HG03280 (cell line): ENCODE results near the gene CTDP1.

Experiments
- ATAC-seq: cut with Tn5 transposase; IDR thresholded peaks from one replicate; pipeline ENCODE4 v1.9.1; 2021; ENCODE audit warnings: mild to moderate bottlenecking, moderate library complexity; ENCODE audit not compliant: unreplicated experiment

Gene CTDP1

DNA sequence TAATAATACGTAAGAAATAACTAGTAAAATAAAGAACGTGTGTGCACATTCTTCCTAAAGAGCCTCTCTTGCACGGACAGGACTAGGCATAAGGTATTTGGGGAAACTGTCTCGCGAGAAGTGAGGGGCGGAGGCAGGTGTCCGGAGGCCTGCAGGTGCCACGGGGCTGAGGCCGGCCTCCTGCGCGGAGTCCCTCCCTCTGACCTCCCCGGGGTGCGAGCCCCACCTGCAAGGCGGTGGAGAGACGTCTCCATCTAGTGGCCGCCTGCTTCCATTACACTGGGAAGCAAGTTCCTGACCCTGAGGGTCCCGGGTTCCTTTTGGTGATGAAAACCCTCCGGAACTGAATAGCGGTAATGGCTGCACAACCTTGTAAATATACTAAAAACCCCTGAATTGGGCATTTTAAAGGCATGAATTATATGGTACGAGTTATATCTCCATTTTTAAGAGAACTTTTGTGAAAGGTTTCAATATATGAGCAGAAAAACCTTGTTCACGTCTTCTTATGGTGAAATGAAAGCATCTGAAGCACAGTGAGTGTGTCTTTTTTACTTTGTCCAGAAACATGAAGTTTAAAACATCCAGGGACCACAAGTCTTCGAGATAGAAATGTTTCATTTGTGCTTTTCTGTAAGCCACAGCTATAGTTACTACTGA, 35.5 kb upstream of the CTDP1 start:
- peak; percentile 91 for ATAC-seq

DNA sequence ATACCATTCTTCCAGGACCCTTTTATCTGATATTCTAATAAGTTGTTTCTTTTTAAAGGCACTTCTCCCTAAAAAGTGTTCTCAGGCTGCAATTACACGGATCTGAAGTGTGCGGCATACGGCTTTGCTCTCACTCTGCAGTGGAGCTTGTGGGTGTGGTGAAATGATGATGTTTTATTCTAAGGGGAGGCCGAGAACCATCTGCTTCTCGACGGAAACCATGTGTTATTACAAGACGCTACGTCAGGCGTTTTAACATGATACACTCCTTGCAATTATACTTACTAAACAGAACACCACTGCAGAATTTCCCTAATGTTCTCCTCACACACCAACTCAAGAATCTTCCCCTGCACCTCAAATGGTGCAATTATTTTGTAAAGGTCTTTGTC, 34.9 kb upstream of the CTDP1 start:
- ATAC-seq: no peak

DNA sequence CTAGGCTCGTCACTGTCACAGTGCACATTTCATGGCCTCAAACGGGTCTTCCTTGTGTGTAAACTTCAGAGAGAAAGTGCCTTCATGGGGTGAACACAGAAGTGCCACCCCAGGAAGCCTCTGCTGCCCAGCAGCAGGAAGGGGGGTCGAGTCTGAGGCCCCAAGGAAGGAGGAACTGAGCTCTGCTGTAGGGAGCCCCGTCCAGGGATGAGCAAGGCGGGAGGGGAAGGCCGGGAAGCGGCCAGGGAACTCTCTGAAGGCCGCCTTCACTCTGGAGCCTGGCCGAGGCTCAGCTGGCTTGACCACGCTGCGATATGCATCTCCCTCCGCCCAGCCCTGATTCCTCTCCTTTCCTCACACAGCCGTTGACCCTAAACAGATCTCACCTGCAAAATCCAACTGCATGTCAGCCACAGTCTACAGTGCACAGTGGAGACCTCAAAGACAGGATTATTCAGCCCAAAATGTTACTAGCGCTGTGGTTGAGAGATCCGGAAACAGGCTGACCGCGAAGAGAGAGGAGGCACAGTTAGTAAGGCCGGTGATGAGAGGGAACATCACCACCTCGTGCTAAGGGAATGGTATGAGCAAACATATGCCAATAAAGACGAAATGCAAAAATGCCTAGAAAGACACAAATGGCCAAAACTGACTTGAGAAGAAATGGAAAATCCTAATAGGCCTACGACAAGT, 34.2 kb upstream of the CTDP1 start:
- ATAC-seq: no peak

DNA sequence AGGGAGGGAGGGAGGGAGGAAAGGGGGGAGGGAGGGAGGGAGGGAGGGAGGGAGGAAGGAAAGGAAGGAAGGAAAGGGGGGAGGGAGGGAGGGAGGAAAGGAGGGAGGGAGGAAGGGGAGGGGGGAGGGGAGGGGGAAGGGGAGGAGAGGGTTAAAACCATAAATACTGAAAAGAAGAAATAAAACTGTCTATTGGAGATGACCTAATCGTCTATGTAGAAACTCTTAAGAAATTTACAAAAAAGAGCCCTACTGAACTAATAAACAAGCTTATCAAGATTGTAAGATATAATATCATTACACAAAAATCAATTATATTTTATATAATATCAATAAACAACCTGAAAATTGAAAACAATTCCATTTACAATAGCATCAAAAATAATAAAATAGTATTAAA, 32.3 kb upstream of the CTDP1 start:
- ATAC-seq: no peak

DNA sequence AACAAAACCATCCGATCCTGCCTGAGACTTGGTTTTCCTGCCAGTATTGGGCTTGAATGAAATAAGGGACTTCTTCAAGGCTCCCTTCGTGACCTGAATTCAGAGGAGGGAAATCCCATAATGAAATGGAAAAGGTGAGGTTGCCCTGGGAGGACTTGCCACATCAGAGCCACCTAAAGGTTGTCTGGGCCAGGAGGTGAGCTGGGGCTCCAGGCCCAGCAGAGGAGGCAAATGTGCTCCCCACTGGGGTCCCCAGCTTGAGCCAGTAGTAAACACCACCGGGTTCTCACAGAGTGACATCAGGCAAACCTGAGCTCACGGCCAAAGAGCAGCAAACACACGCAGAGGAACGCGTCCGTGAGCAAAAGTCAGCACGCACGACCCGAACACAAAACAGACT, 28.6 kb upstream of the CTDP1 start:
- ATAC-seq: no peak

DNA sequence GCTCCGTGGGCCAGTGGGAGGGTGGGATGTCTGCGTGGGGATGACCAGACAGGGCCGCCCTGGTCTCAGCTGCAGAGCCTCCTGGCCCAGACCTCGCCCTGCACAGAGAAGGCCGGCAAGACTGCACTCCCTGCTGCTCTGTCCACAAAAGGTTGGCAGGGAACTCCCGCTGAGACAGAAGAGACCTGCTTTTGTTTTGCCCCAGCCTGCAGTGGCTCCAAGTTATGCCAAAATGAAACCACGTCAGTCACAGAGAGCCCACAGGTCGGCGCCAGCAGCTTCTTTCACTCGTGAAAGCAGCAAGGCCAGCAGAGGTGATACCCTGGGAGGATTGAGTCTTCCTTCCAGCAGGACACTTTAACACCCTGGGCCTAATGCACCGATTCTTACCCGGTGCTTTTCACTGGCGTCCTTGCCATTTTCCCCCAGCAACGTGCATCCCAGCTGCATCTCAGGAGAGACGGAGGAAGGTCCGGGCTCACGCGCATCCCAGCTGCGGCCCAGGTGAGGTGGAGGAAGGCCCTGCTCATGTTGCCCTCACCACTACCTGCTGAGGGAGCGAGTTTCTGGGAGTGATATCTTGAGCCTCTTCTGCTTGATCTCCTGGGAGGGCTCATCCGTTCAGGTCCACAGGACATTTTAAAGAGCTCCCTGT, 22.1 kb upstream of the CTDP1 start:
- no peak for ATAC-seq

DNA sequence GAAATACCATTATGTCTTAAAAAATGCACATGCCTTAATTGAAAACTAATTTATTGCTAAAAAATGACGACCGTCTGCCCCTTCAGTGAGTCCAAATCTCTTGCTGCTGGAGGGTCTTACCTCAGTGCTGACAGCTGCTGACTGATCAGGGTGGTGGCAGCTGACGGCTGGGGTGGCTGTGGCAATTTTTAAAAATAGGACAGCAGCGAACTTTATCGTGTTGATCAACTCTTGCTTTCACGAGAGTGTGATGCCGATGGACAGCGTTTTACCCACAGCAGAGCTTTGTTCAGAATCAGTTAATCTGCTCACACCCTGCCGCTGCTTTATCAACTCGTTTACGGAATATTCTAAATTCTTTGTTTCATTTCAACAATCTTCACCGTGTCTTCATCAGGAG, 21.2 kb upstream of the CTDP1 start:
- no peak for ATAC-seq

DNA sequence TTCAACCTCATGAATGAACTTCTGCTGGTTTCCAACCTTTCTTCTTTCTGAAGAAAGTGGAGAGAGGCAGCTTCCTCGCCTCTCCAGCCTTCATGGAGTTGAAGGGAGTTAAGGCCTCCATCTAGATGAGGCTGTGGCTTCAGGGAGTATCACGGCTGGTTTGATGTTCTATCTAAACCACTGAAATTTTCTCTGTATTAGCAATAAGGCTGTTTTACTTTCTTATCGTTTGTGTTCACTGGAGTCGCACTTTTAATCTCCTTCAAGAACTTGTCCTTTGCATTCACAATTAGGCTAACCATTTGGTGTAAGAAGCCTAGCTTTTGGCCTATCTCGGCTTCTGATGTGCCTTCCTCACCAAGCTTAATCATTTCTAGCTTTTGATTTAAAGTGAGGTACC, 19.9 kb upstream of the CTDP1 start:
- no peak for ATAC-seq

DNA sequence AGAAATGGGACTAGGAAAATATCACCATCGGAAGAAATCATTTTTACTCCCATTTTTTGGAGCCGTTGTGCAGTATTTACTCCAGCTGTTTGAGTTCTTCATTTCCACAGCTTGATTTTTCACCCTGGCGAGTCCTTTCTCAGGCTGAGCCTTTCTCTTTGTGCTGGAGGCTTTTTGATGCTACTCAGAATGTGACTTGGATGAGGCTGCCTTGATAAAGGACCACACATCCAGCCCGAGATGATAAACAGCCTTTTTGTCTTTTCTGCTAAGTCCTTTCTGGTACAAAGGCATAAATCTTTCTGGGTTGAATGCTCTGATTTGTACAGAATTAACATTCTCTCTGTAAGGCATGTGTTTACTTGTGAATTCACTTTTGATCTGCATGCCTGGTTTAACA, 17.6 kb upstream of the CTDP1 start:
- no peak for ATAC-seq

DNA sequence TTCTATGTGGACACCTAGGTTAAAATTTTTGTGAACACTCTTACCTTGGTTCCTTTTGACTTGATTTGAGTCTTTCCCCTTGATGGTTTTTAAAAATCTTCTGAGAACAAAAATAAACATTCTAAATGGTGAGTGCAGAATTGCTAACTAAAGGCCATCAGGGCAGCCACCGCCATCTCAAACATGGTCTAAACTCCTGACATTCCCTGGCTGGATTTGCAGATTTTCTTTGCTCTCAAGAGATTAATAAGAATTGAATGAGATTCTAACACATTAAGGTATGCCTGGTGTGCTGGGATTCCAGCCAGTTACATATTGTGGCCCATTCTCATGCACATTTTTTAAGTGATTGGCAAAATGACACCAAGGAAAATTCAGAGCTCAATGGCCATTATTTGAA, 17.2 kb upstream of the CTDP1 start:
- no peak for ATAC-seq

DNA sequence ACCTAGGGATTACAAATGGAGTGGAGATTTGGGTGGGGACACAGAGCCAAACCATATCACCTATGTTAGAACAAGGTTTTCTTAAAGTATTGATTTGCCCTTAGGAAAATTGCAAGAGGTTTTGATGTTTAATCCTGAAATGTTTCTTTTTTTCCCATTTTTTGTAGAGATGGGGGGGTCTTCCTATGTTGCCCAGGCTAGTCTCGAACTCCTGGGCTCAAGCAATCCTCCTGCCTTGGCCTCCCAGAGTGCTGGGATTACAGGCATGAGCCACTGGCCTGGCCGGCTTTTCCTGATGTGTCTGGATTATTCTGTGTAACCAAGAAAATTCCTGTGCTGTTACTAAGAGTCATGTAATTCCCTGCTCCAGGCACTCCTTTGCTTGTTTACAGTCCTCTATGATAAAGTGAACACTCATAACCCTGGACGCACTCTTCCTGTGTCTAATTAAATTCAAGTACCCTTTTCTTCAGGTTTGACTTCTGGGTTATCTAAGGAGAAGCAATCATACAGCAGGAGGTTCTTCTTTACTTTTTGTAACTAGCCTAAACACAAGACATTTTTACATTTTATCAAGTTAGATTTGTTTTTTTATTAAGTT, 15.0 kb upstream of the CTDP1 start:
- no peak for ATAC-seq

DNA sequence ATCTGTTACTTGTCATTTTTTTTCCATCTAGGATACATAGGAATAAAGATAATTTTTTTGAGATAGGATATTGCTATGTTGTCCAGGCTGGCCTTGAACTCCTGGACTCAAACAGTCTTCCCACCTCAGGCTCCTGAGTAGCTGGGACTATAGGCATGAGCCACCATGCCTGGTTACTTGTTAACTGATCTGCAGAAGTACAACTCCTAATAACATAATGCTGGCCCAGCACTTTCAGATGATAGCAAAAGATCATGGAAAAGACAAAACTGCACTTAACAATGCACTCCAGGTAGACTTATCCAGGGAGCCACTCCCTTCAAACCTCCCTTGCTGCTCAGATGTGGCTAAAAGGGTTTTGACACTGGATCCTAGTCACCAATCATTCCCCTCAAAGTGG, 11.4 kb upstream of the CTDP1 start:
- no peak for ATAC-seq

DNA sequence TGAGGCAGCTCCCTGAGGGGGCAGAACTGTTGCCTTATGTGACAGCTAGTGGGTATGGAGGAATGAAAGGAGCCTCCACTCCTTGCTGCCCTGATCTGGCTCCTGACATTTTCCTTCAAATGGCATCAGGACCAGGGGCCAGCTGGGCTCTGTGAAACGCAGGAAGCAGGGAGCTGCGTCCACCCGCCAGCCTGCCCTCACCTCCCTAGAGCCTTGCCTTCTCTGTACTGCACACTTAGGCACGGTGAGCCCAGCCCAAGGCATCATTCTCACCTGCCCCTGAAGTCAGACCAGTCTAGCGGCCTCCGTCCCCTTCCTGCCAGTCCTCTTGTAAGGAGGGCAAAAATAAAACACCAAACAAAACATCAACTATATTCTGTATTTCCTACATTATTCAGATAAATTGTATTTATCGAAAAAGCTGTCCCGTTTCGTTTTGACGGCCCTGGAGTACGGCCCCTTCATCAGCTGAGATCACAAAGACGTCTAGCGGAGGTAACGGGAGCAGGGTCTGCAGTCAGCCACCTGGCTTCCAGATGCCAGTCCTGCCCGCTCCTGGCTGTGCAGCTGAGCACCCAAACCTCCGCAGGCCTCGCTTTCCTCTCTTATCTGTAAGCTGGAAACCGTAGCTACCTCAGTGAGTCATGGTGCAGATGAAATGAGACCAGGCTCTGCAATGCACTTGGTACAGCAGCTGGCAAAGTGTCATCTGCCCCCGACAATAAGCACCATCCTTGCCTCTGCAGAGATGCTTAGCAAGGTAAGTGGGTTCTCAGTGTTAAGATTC, 6.9 kb upstream of the CTDP1 start:
- no peak for ATAC-seq

DNA sequence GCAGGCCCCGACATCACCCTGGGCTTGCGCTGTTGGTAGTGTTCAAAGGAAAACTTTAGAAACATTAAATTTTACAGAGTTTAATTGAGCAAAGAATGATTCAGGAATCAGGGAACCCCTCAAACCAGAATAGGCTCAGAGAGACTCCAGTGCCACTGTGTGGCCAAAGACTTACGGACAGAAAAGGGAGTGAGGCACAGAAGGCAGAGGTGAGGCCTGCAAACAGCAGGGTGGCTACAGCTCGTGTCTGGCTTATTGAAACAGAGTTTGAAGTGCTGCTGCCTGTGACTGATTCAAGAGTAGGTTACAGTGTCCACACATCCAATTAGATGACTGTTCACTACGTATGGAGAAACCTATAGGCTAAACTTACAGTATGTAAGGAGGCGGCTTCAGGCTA, 2.4 kb upstream of the CTDP1 start:
- no peak for ATAC-seq

DNA sequence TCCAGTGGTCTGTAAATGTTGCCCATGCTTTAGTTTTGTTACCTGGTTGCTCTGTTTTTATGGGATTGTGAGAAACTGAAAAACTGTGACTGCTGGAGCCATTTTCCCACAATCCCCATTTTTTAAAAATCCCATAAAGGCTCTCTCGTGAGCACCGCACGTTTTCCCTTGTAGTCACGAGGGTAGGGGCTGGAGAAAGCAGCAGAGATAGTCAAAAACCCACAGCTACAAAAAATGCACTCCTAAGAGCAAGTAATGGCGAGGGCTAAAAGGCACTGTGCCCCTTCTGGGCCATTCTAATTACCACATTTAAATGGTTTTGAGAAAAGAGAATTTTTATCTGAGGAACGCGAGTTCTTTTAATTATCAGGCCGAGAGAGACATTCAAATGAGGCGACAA, 1.8 kb upstream of the CTDP1 start:
- no peak for ATAC-seq

DNA sequence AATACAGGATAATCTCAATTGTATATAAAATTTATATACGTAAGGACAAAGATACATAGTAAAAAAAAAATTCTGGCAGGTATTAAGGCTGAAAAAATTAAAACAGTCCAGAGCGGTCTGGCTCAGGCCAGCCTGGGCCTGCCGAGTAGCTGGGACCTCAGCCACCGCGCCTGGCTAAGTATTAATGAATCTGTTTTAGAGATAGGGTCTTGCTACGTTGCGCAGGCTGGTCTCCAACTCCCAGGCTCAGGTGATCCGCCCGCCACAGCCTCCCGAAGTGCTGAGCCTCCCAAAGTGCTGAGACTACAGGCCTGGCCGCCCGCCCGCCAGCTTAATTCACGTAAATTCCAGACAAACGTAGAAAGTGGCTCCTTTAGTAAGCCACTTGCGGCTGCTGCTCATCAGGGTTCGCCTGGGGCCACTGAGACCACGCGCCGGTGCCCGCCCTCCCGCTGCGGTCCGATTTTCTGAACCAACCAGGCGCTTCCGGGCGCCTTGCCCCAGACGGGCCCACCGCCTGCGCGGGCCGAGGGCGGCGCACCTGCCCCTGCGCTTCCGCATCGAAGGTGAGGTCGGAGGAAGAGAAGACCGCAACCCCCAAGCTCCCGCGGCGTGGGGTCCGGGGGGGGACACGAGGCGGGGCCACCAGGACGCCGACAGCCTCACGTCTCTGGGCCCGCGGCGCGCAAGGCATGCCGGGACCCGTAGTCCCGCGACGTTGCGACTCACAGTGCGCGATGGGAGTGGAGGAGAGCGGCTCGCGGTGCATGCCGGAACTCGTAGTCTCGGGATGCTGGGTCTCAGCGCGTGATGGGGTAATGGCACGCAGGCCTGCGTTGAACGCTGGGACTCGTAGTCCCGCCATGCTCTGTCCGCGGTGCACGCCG, 695 bp upstream of the CTDP1 start:
- peak; percentile 93 for ATAC-seq

DNA sequence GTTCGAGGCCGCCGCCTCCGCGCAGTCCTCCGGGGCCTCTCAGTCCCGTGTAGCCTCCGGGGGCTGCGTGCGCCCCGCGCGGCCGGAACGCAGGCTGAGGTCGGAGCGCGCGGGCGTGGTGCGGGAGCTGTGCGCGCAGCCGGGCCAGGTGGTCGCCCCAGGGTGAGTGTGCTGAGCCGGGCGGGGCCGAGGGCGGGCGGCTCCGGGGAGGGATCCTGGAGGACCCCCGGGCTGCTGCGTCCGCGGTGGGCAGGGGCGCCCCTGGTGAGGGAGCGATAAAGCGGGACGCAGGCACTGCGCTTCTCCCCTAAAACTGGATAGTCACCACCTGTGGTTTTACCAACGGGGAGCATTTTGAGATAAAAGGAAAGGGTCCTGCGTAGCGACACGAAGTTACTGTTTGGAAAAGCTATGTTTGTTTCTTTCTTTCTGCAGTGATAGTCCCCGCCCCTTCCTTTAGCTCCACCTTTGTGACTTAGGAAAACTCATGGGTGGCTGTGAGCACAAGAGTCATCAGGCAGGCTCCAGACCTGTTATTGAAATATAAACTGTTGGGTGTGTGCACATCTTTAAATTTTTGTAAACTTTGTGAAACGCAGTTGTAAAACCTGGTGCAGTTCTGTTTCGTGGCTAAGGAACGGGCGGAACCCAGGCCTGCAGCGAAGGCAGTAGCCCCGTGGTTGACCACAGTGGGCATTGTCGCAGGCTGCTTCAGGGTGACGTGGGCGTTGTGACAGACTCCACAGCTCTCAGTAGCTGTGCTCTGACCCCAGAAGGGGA, 687 bp downstream of the CTDP1 start:
- peak; percentile 8 for ATAC-seq

DNA sequence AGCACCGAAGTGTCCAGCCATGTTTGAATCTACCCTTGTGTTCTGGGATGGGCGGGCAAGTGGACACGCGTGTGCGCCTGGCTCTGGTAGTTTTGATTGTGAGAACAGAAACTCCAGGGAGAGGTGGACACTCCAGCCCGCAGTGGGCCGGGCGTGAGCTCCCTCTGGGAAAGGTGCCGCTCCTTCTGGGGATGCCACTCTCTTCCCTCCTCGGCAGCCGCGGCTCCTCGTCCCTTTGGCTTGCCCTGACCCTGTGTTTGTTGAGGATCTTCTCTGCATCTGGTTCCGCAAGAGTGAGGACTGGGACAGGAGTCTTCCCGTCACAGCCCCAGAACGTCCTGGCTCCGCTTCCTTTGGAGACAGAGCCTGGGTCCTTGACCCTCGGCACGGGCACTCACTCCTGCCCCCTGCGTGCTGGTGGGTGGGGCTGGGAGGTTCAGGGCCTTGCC, 1.3 kb downstream of the CTDP1 start:
- no peak for ATAC-seq
